ENCODE measurements around the gene NACC2.

Gene NACC2

DNA sequence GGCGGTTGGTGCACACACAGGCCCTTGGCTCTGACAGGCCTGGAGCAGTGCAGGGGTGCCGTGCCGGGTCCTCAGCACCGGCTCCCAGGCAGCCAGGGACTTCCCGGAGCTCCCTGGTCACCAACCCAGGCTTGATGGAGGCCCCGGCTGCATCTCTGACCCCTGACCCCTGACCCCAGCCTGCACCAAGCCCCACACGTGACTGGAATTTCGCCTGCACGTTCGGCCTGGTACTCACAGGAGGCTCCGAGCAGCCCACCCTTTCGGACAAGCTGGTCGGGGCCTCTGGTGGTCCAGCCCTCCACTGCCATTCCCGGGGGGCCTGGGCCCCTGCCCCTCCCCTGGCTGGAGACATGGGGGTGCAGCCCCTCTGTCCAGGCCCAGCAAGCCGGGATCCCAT is 108.5 kb downstream of the NACC2 start (continued):
- no peak for TF ChIP-seq ZNF677 (tag by site-specific recombination; IDR thresholded peaks at IDR 0.05)
- TF ChIP-seq ZNF2 (tag by site-specific recombination; IDR thresholded peaks at IDR 0.05) = no peak

- no peaks in the 10 kb centered on the region for H3K9me3 ChIP-seq (ENCODE audit: control insufficient read depth, insufficient read depth, low read depth, low read length)
- no peaks in the 10 kb centered on the region for H3K36me3 ChIP-seq (ENCODE audit: control insufficient read depth in 2 of 2, insufficient read depth in 1 of 2, low read length in 2 of 2)
- no peak overlapping the region for H3K27ac ChIP-seq (ENCODE audit: extremely low read depth, low read depth, low read length)
- H3K4me3 ChIP-seq (ENCODE audit: low read depth, low read length) = no peak overlapping the region
- CTCF ChIA-PET = interaction anchor here (0.6 to 1.6 kb wide), 3 partner anchors 12 to 546 kb away, joined by 3 to 4 read pairs (median 3); no protein-coding TSS in a partner anchor
- TF ChIP-seq ZNF843 (tag by site-specific recombination; IDR thresholded peaks at IDR 0.05) = no peak
- TF ChIP-seq ZBTB8A (tag by site-specific recombination; IDR thresholded peaks at IDR 0.05) = no peak
- TF ChIP-seq ZFP37 (tag by site-specific recombination; IDR thresholded peaks at IDR 0.05) = no peak
- no peak for TF ChIP-seq ZNF548 (tag by site-specific recombination; IDR thresholded peaks at IDR 0.05)
- no peak for TF ChIP-seq ZNF664 (tag by site-specific recombination; IDR thresholded peaks at IDR 0.05)
- no peak for TF ChIP-seq ZNF112 (tag by site-specific recombination; IDR thresholded peaks at IDR 0.05)
- no peak for TF ChIP-seq ZNF239 (tag by site-specific recombination; IDR thresholded peaks at IDR 0.05)
- TF ChIP-seq ZIC2 (tag by site-specific recombination; IDR thresholded peaks at IDR 0.05) = no peak
- no peak for TF ChIP-seq ZNF174 (tag by site-specific recombination; IDR thresholded peaks at IDR 0.05)
- TF ChIP-seq GLI4 (tag by site-specific recombination; IDR thresholded peaks at IDR 0.05) = no peak
- TF ChIP-seq BCL11B (tag by site-specific recombination; IDR thresholded peaks at IDR 0.05; ENCODE audit: low read depth) = no peak
- TF ChIP-seq ZNF596 (tag by site-specific recombination; IDR thresholded peaks at IDR 0.05) = no peak
- no peak for TF ChIP-seq ZNF404 (tag by site-specific recombination; IDR thresholded peaks at IDR 0.05)
- POLR2A ChIA-PET = no interaction called here
- H3K4me1 ChIP-seq (ENCODE audit: control insufficient read depth, insufficient read depth, low read length) = no peaks in the 10 kb centered on the region
These were observed 109.2 kb downstream of the NACC2 start for GRCh38 chr9:135985889-135986288.

GRCh38 chr9:135985459-135985774 is 109.7 kb downstream of the NACC2 start:
- no peaks in the 10 kb centered on the region for H3K9me3 ChIP-seq (ENCODE audit: control insufficient read depth, insufficient read depth, low read depth, low read length)
- H3K4me1 ChIP-seq (ENCODE audit: control insufficient read depth, insufficient read depth, low read length) = no peaks in the 10 kb centered on the region
- H3K36me3 ChIP-seq (ENCODE audit: control insufficient read depth in 2 of 2, insufficient read depth in 1 of 2, low read length in 2 of 2) = no peaks in the 10 kb centered on the region
- POLR2A ChIA-PET = no interaction called here
- no peak overlapping the region for H3K27ac ChIP-seq (ENCODE audit: extremely low read depth, low read depth, low read length)
- H3K4me3 ChIP-seq (ENCODE audit: low read depth, low read length) = no peak overlapping the region
- no peak for TF ChIP-seq ZNF404 (tag by site-specific recombination; IDR thresholded peaks at IDR 0.05)
- TF ChIP-seq ZNF132 (tag by site-specific recombination; IDR thresholded peaks at IDR 0.05; ENCODE audit: borderline replicate concordance) = no peak
- no peak for TF ChIP-seq ZNF366 (tag by site-specific recombination; conservative IDR thresholded peaks at IDR 0.05)
- TF ChIP-seq ZNF184 (tag by site-specific recombination; IDR thresholded peaks at IDR 0.05) = no peak
- TF ChIP-seq ZNF777 (tag by site-specific recombination; IDR thresholded peaks at IDR 0.05; ENCODE audit: borderline replicate concordance) = no peak
- TF ChIP-seq, protein P1, sequence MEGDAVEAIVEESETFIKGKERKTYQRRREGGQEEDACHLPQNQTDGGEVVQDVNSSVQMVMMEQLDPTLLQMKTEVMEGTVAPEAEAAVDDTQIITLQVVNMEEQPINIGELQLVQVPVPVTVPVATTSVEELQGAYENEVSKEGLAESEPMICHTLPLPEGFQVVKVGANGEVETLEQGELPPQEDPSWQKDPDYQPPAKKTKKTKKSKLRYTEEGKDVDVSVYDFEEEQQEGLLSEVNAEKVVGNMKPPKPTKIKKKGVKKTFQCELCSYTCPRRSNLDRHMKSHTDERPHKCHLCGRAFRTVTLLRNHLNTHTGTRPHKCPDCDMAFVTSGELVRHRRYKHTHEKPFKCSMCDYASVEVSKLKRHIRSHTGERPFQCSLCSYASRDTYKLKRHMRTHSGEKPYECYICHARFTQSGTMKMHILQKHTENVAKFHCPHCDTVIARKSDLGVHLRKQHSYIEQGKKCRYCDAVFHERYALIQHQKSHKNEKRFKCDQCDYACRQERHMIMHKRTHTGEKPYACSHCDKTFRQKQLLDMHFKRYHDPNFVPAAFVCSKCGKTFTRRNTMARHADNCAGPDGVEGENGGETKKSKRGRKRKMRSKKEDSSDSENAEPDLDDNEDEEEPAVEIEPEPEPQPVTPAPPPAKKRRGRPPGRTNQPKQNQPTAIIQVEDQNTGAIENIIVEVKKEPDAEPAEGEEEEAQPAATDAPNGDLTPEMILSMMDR (tag by site-specific recombination; IDR thresholded peaks at IDR 0.05) = no peak
- TF ChIP-seq GFI1B (tag by site-specific recombination; IDR thresholded peaks at IDR 0.05) = no peak
- no peak for TF ChIP-seq ZNF621 (tag by site-specific recombination; IDR thresholded peaks at IDR 0.05)
- no peak for TF ChIP-seq ZNF169 (tag by site-specific recombination; IDR thresholded peaks at IDR 0.05)
- no peak for TF ChIP-seq ZFHX2 (tag by site-specific recombination; conservative IDR thresholded peaks at IDR 0.05)
- TF ChIP-seq HIC1 (tag by site-specific recombination; IDR thresholded peaks at IDR 0.05) = no peak
- no peak for TF ChIP-seq ZNF426 (tag by site-specific recombination; IDR thresholded peaks at IDR 0.05)
- TF ChIP-seq ZNF211 (tag by site-specific recombination; IDR thresholded peaks at IDR 0.05; ENCODE audit: low read depth) = no peak
- TF ChIP-seq SP2 (tag by site-specific recombination; IDR thresholded peaks at IDR 0.05) = no peak
- TF ChIP-seq ZNF311 (tag by site-specific recombination; IDR thresholded peaks at IDR 0.05; ENCODE audit: borderline replicate concordance) = no peak
- TF ChIP-seq ZNF140 (tag by site-specific recombination; IDR thresholded peaks at IDR 0.05) = no peak
- TF ChIP-seq ZNF324 (tag by site-specific recombination; IDR thresholded peaks at IDR 0.05) = no peak
- CTCF ChIA-PET = interaction anchor here (0.6 to 1.6 kb wide), 3 partner anchors 12 to 545 kb away, joined by 3 read pairs; no protein-coding TSS in a partner anchor

Measured in HEK293 (cell line).